Forelimb muscle (tissue), 1 donor: Measurements from ENCODE around the gene ITGA3. TPM values are rescaled to one million over a fixed set of nuclear protein-coding genes. Genes with fewer than 3 reads are reported as not detected.
A peak's percentile ranks its signal among the peaks of the same experiment; 100 is the strongest.
"Not testable (repeated sequence)": the region's sequence is repeated elsewhere in the genome, so short reads cannot be mapped to it uniquely, and the experiment has no call there.

Experiments used
- DNase-seq: peaks from one replicate; pipeline ENCODE4 v3.0.0-alpha.2; 2013; ENCODE audit warnings: low read depth
- polyA plus RNA-seq: library from polyadenylated mRNA; unstranded; fragments of 120-200 nt; gene quantifications from one replicate; pipeline ENCODE4 v1.2.1, GENCODE V29; 2013; ENCODE audit not compliant: insufficient read length

The ITGA3 gene
- polyA plus RNA-seq, 1 donor: 29.0 TPM

DNA sequence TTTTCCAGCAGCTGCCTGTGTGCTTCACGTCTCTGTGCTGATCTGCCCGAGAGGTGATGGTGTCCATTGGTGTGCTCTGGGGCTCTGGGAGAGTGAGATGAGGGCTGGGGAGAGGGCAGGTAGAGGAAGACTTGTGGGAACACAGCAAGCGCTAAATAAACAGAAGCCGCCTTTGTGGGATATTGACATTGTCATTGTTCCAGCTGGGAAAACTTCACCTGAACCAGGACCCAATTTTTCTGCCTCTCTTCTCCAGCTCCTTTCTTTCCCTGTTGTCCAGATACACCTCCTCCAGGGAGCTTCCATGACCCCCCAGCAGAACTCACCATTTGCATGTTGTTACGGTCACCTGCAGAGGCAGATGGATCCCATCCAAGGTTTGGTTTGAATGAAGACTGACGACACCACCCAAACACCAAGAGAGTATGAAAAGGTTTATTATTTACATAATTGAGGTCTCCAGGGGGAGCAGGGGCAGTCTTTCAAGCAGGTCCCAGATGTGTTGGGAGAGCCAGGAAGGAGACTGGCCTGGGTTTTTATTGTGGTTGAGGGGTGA, 3.6 kb upstream of the ITGA3 start:
- DNase-seq: no peak

DNA sequence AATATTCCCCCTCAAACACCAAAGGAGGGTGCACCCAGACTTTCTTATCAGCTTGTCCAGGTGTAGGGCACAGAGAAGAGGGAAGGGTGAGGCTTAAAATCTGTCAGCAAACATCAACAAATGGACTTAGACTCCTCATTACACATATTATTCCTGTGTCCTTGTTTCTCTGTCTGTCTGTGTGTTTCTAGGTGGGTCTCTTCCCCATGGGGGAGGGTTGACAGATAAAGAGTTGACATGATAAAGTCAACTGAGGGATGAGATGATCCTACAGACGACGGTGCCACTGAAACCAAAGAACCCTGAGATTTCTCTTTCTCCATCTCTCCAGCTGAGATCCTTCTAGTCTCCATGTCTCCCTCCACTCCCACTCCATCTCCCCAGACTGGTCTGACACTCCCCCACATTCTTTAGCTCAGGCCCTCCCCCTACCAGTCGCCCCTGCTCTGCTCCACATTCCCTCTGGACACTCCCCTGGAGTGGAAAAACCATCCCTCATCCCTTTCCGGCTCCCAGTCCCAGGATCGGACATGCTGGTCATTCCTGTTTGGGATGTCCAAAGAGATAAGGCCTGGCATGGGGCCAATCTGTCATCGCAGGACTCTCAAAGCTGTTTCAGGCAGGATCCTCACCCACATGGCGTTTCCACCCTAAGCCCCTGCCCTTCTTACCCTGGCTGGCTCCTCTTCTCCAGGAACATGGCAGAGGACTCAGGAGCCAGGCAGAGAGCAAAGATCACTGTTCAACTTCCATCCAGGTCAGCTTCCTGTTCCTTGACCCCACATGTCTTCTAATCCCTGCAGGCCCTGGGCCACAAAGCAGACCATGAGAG, 2.9 kb upstream of the ITGA3 start:
- no peak for DNase-seq

DNA sequence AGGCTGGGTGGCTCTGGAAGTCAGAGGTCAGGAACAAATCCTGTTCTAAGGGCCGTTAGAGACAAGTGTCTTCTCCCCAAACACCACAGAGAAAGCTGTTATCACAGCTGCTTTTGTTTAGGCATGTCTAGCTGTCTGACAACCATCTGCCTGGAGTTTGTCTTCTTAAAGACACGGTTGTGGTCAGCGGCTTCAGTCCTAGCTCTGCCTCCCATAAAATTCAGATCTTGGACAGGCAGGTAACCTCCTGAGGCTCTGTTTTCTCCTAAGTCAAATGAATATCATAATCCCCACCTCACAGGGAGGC, 2.3 kb upstream of the ITGA3 start:
- DNase-seq: no peak

DNA sequence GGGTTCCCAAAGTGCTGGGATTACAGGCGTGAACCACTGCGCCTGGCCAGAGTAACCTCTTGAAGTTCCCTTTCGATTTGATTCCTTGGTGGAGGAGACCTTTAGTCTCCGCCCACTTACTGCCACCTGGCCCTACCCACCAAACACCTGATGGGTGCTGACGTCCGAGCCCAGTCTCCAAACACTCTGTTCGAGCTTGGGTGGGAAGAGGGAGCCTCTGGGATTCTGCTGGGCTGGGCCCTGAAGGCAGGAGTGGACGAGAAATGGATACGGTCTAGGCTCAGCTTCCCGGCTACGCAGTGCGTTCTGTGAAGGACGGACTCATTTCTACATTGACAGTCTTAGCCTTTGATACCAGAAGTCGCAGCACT, 870 bp upstream of the ITGA3 start:
- no peak for DNase-seq

DNA sequence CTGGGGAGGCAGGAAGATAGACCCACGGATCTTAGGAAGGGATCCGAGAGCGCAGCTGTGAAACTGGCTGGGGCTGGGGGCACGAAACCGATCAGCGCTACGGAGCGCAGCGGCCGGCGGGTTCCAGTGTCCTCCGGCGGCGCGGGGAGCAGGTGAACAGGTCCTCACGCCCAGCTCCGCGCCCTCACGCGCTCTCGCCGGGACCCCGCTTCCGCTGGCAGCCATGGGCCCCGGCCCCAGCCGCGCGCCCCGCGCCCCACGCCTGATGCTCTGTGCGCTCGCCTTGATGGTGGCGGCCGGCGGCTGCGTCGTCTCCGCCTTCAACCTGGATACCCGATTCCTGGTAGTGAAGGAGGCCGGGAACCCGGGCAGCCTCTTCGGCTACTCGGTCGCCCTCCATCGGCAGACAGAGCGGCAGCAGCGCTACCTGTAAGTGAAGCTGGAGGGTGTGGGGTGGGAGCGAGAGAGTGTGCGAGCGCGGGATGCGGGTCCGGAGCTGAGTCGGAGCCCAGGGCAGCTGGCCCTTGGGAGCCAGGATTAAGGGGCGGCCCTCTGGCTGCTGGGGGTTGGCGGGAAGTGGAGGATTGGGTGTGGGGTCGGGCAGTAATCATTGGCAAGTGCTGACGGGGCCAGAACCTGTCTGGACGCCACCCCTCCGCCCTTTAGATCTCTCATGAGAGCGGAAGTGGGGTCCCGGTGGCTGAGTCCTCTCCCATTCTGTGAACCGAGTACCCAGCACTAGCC, 479 bp downstream of the ITGA3 start:
- DNase-seq: no peak

DNA sequence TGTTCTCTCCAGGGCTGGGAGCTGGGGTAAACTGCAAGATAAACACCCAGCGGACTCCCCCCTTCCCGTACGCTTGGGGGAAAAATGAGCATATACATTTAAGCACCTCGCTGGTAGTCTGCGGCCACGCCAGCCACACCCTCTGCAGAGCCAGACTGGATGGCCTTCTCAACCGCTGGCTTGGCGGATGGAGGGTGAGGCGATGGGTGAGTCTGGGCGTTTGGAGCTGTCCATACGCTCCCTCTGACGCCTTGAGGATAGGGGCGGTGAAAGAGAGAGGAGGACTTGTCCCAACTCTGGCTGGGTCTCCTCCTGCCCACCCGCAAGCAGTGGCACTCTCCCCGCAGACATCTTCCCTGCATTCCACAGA, 1.0 kb downstream of the ITGA3 start:
- no peak for DNase-seq

DNA sequence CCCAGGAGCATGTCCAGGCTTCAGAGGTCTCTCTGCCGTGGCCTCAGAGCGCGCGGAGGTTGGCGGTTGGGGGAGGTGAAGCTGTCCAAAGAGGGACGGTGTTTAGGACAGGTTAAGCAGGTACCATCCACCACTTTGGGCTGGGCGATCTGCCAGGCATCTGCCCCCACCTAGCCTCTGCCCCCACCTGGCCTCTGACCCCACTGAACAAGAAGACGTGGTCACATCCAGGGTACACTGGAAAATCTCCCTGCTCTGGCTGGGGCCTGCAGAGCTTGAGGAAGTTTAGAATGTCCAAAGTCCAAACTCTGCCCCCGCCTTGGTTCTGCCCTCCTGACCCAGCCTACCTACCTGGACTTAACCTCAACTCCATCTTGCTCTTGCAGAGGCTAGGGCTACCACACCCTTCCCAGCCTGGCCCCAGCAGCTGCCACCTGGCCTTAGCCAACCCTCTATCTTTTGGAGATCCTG, 1.6 kb downstream of the ITGA3 start:
- no peak for DNase-seq

DNA sequence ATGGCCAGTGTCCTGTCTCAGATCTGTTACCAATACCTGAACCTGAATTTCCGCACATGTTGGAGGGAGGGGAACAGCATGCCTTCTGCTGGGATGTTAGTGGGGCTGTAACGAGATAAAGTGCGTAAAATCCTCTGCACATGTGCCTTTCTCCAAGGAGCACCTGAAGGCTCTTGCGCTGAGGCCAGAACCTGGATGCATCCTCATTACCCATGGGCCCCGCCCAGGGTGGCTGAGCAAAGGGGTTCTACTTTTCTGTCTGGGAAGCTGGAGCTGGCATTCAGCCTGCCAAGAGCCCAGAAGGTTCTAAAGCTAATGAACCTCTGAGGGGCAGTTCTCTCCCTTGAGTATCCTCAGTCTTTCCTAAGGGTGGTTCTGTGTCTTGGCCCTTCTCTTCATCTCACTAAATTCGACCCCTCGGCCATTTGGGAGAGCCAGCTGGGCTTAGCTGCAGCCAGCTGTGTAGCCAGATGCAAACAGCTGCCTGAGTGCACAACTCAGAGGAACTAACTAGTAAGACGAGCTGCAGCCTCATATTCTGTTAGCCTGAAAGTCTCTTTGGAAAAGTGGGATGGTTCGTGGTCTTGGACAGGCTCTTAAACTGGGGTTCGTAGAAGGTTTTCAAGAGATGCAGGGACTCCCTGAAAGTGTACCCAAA, 2.5 kb downstream of the ITGA3 start:
- no peak for DNase-seq

DNA sequence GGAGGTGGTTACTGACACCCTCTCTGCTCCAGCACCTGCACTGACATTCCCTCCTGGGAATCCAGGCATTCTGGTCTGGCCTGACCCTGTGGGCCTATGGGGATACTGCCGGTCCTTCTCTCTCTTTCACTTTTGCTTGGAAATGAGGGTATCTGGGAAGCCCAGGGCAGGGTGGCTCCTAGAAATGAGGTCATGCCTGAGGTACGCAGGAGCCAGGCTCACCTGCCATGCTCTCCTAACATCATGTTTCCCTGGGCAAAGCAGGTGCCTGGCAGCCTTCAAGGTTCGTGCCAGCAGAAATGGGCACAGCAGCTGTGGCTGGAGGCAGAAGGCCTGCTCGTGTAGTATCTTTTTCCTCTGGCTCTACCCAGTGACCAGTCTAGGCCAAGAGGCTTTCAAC, 3.3 kb downstream of the ITGA3 start:
- no peak for DNase-seq

DNA sequence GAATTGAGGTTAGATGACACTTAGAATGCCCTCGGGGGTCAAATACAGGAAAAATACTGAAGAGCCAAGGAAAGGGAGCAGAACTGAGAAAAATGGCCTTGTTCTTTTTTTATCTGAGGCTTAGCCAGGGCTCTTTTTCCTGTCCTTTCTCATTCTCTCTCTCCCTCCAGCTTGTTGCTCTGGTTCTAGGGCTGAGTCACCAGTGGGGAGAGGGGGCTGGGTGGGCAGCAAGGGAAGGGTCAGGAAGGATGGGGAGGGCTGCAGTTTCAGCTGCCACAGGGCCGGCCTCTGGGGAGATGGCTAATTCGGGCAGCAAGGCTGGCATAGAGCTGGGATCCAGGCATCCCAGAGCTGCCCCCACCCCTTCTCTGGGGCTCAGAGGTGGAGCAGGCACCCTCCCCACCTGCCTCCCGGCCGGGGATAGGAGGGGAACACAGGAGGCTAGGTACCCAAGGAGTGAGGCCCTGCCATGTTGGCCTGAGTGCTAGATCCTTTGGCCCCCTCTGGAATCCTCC, 3.9 kb downstream of the ITGA3 start:
- DNase-seq: no peak

DNA sequence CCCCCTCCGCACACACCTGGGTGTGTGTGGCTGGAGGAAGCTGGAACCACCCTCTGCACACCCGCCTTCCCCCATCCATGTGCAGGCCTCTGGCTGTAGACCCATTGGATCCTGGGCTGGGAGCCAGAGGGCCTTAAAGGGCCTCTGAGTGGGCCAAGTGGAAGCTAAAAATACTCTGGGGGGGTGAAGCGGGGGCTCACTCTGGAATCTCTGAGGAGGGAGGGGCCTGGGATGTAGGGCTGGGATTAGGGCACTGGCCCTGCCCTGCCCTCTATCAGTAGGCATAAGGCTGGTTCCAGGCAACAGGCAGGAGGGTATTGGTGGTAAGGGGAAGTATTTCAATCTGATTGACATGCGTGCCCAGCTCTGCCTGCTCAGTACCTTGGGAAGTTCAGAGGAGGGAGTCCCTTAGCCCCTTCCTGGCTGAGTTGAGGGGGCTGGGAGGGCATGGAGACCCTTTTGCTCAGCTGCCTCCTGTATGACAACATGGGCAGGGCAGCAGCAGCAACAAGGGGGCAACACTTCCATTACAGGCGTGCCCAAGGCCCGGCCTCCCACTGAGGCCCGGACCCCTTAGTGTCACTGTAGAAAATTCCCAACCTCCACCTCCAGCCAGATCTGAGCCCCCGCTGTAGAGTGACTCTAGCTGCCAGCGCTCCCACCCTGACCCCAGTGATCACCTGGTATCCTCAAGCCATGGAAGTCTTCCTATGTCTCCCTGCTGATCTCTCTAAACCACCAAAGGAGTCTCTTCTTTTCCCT, 5.2 kb downstream of the ITGA3 start:
- DNase-seq: peak; percentile 41

DNA sequence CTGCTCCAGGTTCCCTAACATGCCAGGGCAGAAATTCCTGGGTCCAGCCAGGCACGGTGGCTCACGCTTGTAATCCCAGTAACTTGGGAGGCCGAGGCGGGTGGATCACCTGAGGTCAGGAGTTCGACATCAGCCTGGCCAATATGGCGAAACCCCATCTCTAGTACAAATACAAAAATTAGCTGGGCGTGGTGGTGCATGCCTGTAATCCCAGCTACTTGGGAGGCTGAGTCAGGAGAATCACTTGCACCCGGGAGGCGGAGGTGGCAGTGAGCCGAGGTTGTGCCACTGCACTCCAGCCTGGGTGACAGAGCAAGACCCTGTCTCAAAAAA, 5.8 kb downstream of the ITGA3 start:
- DNase-seq: not testable (repeated sequence)

DNA sequence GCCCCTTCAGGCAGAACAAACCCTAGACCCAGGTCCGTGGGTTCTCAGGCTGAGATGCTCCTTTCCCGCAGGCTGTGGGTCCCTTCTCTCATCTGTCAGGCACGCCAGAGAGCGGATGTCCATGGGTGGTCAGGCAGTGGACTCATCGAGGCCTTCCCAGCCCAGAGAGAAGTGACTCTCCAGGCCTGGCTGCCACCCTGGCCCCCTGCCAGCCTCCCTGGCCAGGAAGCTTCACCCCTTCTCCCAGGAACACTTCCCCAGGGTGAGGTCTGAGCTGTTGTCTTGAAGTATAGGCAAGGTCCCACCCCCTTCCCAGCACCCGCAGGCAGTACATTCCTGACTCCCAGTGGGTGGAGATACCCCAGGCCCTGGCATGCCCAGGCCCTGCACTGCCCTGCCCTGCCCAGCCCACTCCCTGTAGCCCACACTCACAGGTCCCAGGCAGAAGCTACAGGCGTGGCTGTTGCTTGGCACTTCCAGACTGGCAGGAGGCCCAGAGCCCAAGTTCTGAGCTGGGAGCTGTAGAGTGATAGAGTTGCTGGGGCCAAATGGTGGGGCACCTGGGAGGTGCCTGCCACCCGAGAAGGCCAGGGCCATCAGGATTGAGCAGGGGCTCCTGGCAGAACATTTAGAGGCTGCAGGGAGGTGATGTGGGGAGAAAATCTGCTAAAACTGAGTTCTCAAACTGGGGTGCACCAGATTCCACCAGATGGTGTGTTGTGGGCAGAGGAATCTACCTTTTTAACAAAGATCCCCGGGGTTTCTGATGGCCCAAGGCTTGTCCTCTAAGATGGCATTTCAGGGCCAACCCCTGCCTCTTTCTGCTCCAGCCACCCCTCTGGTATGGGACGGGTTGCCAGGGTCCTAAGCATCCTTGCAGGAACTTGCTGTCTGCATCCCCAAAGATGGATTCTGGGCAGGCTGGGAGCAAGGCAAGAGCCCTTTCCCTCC, 6.7 kb downstream of the ITGA3 start:
- no peak for DNase-seq

DNA sequence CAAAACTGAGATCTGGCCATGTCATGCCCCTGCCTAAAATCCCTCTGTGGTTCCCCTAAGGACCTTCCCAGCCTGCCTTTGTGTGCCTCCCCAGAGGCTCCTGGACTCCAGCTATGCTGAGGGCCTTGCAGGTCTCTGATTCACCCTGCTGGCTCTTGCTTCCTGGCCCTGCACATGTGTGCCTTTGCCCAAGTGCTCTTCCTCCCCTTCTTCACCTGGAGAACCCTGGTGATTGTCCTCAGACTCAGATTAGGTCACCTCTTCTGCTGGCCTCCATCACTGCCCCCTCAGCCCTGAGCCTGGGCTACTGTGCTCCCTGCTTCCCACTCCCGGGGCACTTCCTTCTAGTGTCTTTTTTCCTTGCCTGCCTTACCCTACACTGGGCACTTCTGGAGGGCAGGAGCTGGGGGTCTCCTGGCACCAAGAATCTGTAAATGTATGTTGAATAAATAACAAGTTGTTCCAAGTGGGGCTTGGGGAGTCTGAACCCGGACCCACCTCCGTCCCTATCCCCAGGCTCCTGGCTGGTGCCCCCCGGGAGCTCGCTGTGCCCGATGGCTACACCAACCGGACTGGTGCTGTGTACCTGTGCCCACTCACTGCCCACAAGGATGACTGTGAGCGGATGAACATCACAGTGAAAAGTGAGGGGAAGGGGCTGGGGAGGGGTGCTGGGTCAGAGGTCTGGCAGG, 7.8 kb downstream of the ITGA3 start:
- DNase-seq: no peak

DNA sequence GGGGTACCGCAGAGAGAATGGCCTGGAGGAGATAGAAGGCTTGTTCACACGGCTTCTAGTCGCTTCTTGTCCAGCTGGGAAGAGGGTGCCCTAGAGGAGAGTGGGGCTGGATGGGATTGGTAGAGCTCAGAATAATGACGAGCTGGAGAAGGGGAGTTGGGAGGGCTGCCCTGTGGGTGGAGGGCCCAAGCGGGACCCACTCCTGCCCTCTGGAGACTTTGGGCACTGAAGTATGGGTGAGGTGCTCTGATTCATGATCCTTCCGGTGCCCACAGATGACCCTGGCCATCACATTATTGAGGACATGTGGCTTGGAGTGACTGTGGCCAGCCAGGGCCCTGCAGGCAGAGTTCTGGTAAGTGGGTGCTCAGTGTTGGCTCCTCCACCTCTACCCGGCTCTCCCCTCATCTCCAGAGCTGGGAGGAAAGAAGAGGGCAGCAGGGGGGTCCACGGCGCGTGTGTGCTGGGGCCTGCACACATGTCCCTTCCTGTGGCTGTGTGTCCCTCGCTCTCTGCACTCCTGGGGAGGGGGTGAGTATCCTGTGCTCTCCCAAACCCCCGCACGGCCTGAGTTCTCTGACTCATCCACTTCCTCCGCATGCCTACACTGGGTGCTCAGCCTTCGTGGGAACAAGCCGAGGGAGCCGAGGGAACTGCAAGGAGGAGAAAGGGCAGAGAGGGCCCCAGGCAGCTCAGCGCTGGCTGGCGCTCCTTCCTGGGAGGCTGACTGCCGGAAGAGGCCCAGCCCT, 8.5 kb downstream of the ITGA3 start:
- DNase-seq: no peak

DNA sequence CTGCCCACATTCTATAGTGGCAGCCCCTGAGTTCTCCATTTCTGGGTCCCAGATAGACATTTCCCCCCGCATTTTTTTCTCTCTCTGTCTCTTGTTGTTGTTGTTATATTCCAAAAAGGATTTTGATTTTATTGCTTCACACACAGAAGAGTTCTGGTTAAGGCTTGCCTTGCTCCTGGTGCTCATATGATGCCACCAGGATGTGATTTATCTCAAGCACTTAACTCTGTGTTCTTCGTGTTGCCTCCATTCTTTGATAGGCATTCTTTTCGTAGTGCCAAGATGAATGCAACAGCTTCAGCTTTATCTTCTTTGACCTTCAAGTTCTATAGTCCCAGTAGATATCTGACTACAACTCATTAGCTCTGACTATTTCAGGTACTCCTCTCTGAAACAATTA, 9.1 kb downstream of the ITGA3 start:
- no peak for DNase-seq

DNA sequence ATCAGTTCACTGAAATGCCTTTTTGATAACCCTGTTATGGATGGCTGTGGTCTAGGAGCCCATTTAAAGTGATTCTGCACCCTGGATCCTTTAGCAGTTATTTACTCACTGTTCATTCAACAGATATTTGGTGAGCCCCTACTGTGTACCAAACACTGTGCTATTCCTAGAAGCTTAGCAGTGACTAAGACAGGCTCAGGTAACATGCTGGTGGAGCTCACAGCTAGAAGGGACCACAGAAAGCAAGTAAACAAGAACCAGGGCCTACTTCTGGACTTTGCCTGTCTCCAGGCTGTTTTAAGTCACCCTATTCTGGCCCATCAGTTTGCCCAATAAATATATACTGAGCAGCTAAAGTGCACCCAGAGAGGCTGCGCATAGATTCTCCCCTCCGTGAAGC, 11.1 kb downstream of the ITGA3 start:
- no peak for DNase-seq

DNA sequence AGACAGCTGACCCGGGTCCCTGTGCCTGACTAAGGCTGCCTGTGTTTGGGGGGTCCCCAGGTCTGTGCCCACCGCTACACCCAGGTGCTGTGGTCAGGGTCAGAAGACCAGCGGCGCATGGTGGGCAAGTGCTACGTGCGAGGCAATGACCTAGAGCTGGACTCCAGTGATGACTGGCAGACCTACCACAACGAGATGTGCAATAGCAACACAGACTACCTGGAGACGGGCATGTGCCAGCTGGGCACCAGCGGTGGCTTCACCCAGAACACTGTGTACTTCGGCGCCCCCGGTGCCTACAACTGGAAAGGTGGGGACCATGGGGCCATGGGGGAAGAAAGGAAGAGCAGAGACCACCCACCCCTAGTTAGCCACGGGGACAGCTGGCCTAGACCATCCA, 12.1 kb downstream of the ITGA3 start:
- no peak for DNase-seq
